ENCODE measurements around the gene OSBPL6.

OSBPL6 gene

GRCh38 chr2:178263159-178263860, 69.0 kb downstream of the OSBPL6 start:
- TF ChIP-seq ZFX (IDR thresholded peaks at IDR 0.05; ENCODE audit: borderline replicate concordance), result no peak
- TF ChIP-seq CTCF (IDR thresholded peaks at IDR 0.05), result no peak
- no peak overlapping the region for H3K27ac ChIP-seq

- no peak for TF ChIP-seq ZFX (IDR thresholded peaks at IDR 0.05; ENCODE audit: borderline replicate concordance)
- TF ChIP-seq CTCF (IDR thresholded peaks at IDR 0.05), result no peak
- H3K27ac ChIP-seq, result no peak overlapping the region
Observed at GRCh38 chr2:178264211-178264610, 69.9 kb downstream of the OSBPL6 start.

GRCh38 chr2:178265851-178266250, 71.5 kb downstream of the OSBPL6 start:
- no peak for TF ChIP-seq ZFX (IDR thresholded peaks at IDR 0.05; ENCODE audit: borderline replicate concordance)
- no peak for TF ChIP-seq CTCF (IDR thresholded peaks at IDR 0.05)

GRCh38 chr2:178266445-178266844, 72.1 kb downstream of the OSBPL6 start:
- no peak overlapping the region for H3K27ac ChIP-seq
- TF ChIP-seq ZFX (IDR thresholded peaks at IDR 0.05; ENCODE audit: borderline replicate concordance) (no peak), CTCF (IDR thresholded peaks at IDR 0.05) (no peak)

More at GRCh38 chr2:178265851-178266250, 71.5 kb downstream of the OSBPL6 start:
- H3K27ac ChIP-seq, result no peak overlapping the region

- H3K27ac ChIP-seq, result no peak overlapping the region
- TF ChIP-seq ZFX (IDR thresholded peaks at IDR 0.05; ENCODE audit: borderline replicate concordance), result no peak
- TF ChIP-seq CTCF (IDR thresholded peaks at IDR 0.05), result no peak
Observed at GRCh38 chr2:178267660-178268059, 73.3 kb downstream of the OSBPL6 start.

GRCh38 chr2:178268435-178268834, 74.1 kb downstream of the OSBPL6 start:
- TF ChIP-seq CTCF (IDR thresholded peaks at IDR 0.05), result no peak
- TF ChIP-seq ZFX (IDR thresholded peaks at IDR 0.05; ENCODE audit: borderline replicate concordance), result no peak
- no peak overlapping the region for H3K27ac ChIP-seq

- no peak overlapping the region for H3K27ac ChIP-seq
- TF ChIP-seq ZFX (IDR thresholded peaks at IDR 0.05; ENCODE audit: borderline replicate concordance), result no peak
- TF ChIP-seq CTCF (IDR thresholded peaks at IDR 0.05), result no peak
Observed at GRCh38 chr2:178269438-178270224, 75.3 kb downstream of the OSBPL6 start.

All from 22Rv1 (cell line).